ENCODE results near the gene KLRC3.
"Not testable (repeated sequence)": the region's sequence is repeated elsewhere in the genome, so short reads cannot be mapped to it uniquely, and the experiment has no call there.

KLRC3 gene

GRCh38 chr12:10420334-10420733, at the start of gene KLRC3:
Gene KLRC3, minus strand, starts transcription at chr12:10420595. Its CDS starts 45 bp downstream, at chr12:10420550.
- H3K27ac ChIP-seq, result not testable (repeated sequence)

GRCh38 chr12:10469701-10470100, 49.3 kb upstream of the KLRC3 start:
- TF ChIP-seq CTCF (IDR thresholded peaks at IDR 0.05) (no peak), ZFX (IDR thresholded peaks at IDR 0.05; ENCODE audit: borderline replicate concordance) (no peak)

GRCh38 chr12:10466311-10466710, 45.9 kb upstream of the KLRC3 start:
- H3K27ac ChIP-seq, result no peak overlapping the region
- TF ChIP-seq ZFX (IDR thresholded peaks at IDR 0.05; ENCODE audit: borderline replicate concordance), result no peak
- TF ChIP-seq CTCF (IDR thresholded peaks at IDR 0.05), result no peak

More at GRCh38 chr12:10469701-10470100, 49.3 kb upstream of the KLRC3 start:
- no peak overlapping the region for H3K27ac ChIP-seq

- TF ChIP-seq CTCF (IDR thresholded peaks at IDR 0.05), result no peak
- TF ChIP-seq ZFX (IDR thresholded peaks at IDR 0.05; ENCODE audit: borderline replicate concordance), result no peak
- no peak overlapping the region for H3K27ac ChIP-seq
These were observed 37.4 kb upstream of the KLRC3 start for GRCh38 chr12:10457760-10458159.

- H3K27ac ChIP-seq, result no peak overlapping the region
- no peak for TF ChIP-seq CTCF (IDR thresholded peaks at IDR 0.05)
- TF ChIP-seq ZFX (IDR thresholded peaks at IDR 0.05; ENCODE audit: borderline replicate concordance), result no peak
These were observed 36.5 kb upstream of the KLRC3 start for GRCh38 chr12:10456856-10457255.

- TF ChIP-seq ZFX (IDR thresholded peaks at IDR 0.05; ENCODE audit: borderline replicate concordance) (no peak), CTCF (IDR thresholded peaks at IDR 0.05) (no peak)
- no peak overlapping the region for H3K27ac ChIP-seq
These were observed 35.4 kb upstream of the KLRC3 start for GRCh38 chr12:10455766-10456165.

- no peak overlapping the region for H3K27ac ChIP-seq
- no peak for TF ChIP-seq ZFX (IDR thresholded peaks at IDR 0.05; ENCODE audit: borderline replicate concordance)
- no peak for TF ChIP-seq CTCF (IDR thresholded peaks at IDR 0.05)
These were observed 34.1 kb upstream of the KLRC3 start for GRCh38 chr12:10454531-10454930.

GRCh38 chr12:10453156-10453555, 32.8 kb upstream of the KLRC3 start, which contains the start of gene KLRC1:
Gene KLRC1, minus strand, starts transcription at chr12:10453377. Its CDS starts 2,221 bp downstream, at chr12:10451156.
- H3K27ac ChIP-seq, result no peak within 1 kb of the TSS
- TF ChIP-seq CTCF (IDR thresholded peaks at IDR 0.05), result no peak
- TF ChIP-seq ZFX (IDR thresholded peaks at IDR 0.05; ENCODE audit: borderline replicate concordance), result no peak

All from 22Rv1 (cell line).